Stimulated activated effector memory CD8-positive, alpha-beta T cell treated with anti-CD3 and anti-CD28 coated beads, Interleukin-12 subunit alpha, Interleukin-12 subunit beta, amount 100 ng/mL, for 72 hours (primary cell): ENCODE results near the gene UBIAD1.
"Not testable (repeated sequence)": the region's sequence is repeated elsewhere in the genome, so short reads cannot be mapped to it uniquely, and the experiment has no call there.

ENCODE experiments used
- ATAC-seq: fragments of 150-1000 bp; cut with Tn5 transposase; 2 replicates; pipeline ENCODE4 v1.10.0; 2021
- DNase-seq, 2 donors: peaks; one replicate each; pipeline ENCODE4 v3.0.0; 2021 to 2022; ENCODE audit warnings: low spot score in 2 of 2
- H3K27ac Mint-ChIP-seq: one replicate; pipeline ENCODE4 v1.8.0; 2022; ENCODE audit warnings: mild to moderate bottlenecking, mixed read lengths
- H3K36me3 Mint-ChIP-seq: one replicate; pipeline ENCODE4 v1.8.0; 2022; ENCODE audit warnings: mild to moderate bottlenecking, mixed read lengths
- H3K4me1 Mint-ChIP-seq: one replicate; pipeline ENCODE4 v1.8.0; 2022; ENCODE audit warnings: mixed read lengths
- H3K4me3 Mint-ChIP-seq: one replicate; pipeline ENCODE4 v1.8.0; 2022; ENCODE audit warnings: mild to moderate bottlenecking, mixed read lengths
- H3K9me3 Mint-ChIP-seq: one replicate; pipeline ENCODE4 v1.8.0; 2022; ENCODE audit warnings: mixed read lengths

UBIAD1 gene

DNA sequence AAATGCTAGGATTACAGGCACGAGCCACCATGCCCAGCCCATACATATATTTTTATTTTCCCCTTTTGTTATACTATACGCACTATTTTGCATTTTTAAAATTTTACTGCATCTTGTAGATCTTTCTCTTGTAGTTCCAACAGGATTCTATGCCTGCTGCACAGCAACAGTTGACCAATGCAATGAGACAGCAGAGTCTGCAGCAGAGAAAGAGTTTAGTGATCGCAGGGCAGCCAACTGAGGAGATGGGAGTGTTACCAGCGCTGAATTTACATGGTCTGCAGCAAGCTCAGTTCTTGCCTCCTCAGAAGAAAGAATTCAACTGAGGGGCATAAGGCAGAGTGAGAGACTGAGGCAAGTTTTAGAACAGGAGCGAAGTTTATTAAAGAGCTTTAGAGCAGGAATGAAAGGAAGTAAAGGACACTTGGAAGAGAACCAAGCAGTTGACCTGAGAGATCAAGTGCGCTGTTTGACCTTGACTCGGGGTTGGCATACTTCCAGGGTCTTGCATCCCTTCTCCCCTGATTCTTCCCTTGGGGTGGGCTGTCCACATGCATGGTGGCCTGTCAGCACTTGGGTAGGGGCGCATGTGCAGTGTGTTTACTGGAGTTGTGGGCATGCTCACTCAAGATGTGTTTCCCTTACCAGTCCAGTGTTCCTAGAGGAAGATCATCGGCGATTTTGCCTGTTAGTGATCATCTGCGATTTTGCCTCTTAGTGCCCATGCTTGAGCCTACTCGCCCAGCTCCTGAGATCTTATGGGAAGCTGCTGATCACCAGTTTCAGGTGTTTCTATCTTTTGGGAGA, 6.5 kb upstream of the UBIAD1 start:
- Mint-ChIP-seq H3K9me3 (no peaks in the 10 kb centered on the region), H3K4me3 (no peak overlapping the region), H3K27ac (no peak overlapping the region), H3K36me3 (no peaks in the 10 kb centered on the region), H3K4me1 (peaks cover 4% of the 10 kb centered on the region)
- ATAC-seq (no peak), DNase-seq (no peak)

GRCh38 chr1:11267350-11268337, 5.4 kb upstream of the UBIAD1 start:
- H3K4me3 Mint-ChIP-seq, H3K9me3 Mint-ChIP-seq, DNase-seq, ATAC-seq, H3K27ac Mint-ChIP-seq, H3K4me1 Mint-ChIP-seq, H3K36me3 Mint-ChIP-seq: not testable (repeated sequence)

- Mint-ChIP-seq H3K9me3 (no peaks in the 10 kb centered on the region), H3K4me1 (peaks cover 17% of the 10 kb centered on the region), H3K36me3 (peaks cover 28% of the 10 kb centered on the region), H3K4me3 (peak overlapping the region; percentile 85), H3K27ac (no peak overlapping the region)
- ATAC-seq, result no peak
- DNase-seq, result no peak
Measured at GRCh38 chr1:11272544-11272831, 510 bp upstream of the UBIAD1 start.

DNA sequence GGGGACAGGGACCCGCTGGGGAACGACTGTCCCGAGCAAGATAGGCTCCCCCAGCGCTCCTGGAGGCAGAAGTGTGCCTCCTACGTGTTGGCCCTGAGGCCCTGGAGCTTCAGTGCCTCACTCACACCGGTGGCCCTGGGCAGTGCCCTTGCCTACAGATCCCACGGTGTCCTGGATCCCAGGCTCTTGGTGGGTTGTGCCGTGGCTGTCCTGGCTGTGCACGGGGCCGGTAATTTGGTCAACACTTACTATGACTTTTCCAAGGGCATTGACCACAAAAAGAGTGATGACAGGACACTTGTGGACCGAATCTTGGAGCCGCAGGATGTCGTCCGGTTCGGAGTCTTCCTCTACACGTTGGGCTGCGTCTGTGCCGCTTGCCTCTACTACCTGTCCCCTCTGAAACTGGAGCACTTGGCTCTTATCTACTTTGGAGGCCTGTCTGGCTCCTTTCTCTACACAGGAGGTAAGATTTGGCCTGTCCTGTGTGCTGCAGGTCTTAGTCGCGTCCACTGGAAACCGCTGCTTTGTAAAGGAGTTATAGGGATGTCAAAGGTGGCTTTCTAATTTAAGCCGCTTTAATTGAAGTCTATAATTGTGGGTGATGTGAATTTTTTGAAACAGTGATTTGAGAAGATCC, 717 bp downstream of the UBIAD1 start:
- peaks cover 40% of the 10 kb centered on the region for H3K36me3 Mint-ChIP-seq
- ATAC-seq (peak; percentile 76), DNase-seq (no peak)
- peak overlapping the region; percentile 85 for H3K4me3 Mint-ChIP-seq
- peaks cover 23% of the 10 kb centered on the region for H3K4me1 Mint-ChIP-seq
- no peaks in the 10 kb centered on the region for H3K9me3 Mint-ChIP-seq
- H3K27ac Mint-ChIP-seq, result peak overlapping the region; percentile 29

- H3K36me3 Mint-ChIP-seq, result peaks cover 70% of the 10 kb centered on the region
- DNase-seq (no peak), ATAC-seq (no peak)
- peaks cover 61% of the 10 kb centered on the region for H3K4me1 Mint-ChIP-seq
- no peak overlapping the region for H3K4me3 Mint-ChIP-seq
- H3K27ac Mint-ChIP-seq, result peak overlapping the region; percentile 95
- H3K9me3 Mint-ChIP-seq, result no peaks in the 10 kb centered on the region
Measured at GRCh38 chr1:11279152-11279551, 6.2 kb downstream of the UBIAD1 start.

DNA sequence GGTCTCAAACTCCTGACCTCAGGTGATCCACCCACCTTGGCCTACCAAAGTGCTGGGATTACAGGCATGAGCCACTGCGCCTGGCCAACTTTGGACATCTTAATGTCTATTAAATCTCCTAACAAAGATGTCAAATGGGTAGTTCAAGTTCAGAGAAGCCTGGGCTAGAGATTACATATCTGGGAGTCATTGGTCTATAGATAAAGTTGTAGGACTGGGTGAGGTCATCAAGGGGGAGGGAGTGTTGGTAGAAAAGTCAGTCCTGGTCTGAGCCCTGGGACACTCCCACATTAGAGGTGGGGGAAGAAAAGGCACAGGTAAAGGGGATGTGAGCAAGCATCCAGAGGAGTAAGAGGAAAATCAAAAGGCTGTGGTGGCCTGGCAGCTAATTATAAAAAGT, 6.6 kb downstream of the UBIAD1 start:
- peaks cover 73% of the 10 kb centered on the region for H3K36me3 Mint-ChIP-seq
- DNase-seq, result no peak
- peak overlapping the region; percentile 95 for H3K27ac Mint-ChIP-seq
- H3K9me3 Mint-ChIP-seq, result no peaks in the 10 kb centered on the region
- no peak overlapping the region for H3K4me3 Mint-ChIP-seq
- no peak for ATAC-seq
- peaks cover 65% of the 10 kb centered on the region for H3K4me1 Mint-ChIP-seq

- peaks cover 63% of the 10 kb centered on the region for H3K4me1 Mint-ChIP-seq
- peaks cover 80% of the 10 kb centered on the region for H3K36me3 Mint-ChIP-seq
- H3K9me3 Mint-ChIP-seq, result no peaks in the 10 kb centered on the region
- DNase-seq (no peak), ATAC-seq (peak; percentile 31)
- peak overlapping the region; percentile 95 for H3K27ac Mint-ChIP-seq
- H3K4me3 Mint-ChIP-seq, result peak overlapping the region; percentile 2
Measured at GRCh38 chr1:11280719-11281376, 7.8 kb downstream of the UBIAD1 start.

DNA sequence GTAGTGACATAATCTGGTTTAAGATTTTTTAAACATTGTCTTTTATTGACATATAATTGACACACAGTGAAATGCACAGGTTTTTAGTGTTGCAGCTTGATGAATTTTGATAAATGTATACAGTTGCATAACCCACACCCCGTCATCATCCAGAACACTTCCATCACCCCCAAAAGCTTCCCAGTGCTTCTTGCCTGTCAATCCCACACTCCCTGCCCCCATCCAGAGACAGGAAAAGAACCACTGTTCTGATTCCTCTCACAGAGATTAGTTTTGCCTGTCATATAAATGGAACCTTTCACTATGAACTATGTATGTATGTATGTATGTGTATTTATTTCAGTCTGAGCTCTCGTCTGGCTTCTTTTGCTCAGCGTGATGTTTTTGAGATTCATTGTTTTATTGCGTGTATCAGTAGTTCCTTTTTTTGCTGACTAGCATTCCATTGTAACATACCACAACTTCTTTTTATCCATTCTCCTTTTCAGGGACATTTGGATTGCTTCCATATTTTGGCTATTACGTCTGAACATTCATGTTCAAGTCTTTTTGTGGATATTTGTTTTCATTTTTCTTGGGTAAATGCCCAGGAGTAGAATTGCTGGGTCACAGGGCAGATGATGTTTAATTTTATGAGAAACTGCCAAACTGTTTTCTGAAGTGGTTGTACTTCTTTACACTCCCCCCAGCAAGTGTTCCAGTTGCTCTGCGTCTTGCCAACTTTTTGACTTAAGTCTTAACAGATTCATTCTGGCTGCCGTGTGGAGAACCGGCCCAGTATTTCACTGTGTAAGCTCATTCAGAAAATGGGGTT, 8.7 kb downstream of the UBIAD1 start:
- DNase-seq, result no peak
- Mint-ChIP-seq H3K36me3 (peaks cover 80% of the 10 kb centered on the region), H3K9me3 (no peaks in the 10 kb centered on the region), H3K27ac (peak overlapping the region; percentile 95), H3K4me1 (peaks cover 60% of the 10 kb centered on the region), H3K4me3 (peak overlapping the region; percentile 2)
- no peak for ATAC-seq

GRCh38 chr1:11283151-11283550, 10.2 kb downstream of the UBIAD1 start:
- Mint-ChIP-seq H3K27ac (peak overlapping the region; percentile 95), H3K36me3 (peaks cover 80% of the 10 kb centered on the region), H3K9me3 (no peaks in the 10 kb centered on the region), H3K4me1 (peaks cover 54% of the 10 kb centered on the region), H3K4me3 (no peak overlapping the region)
- DNase-seq (no peak), ATAC-seq (no peak)

GRCh38 chr1:11284784-11285183, 11.8 kb downstream of the UBIAD1 start:
- Mint-ChIP-seq H3K27ac (peak overlapping the region; percentile 95), H3K36me3 (peaks cover 82% of the 10 kb centered on the region), H3K9me3 (no peaks in the 10 kb centered on the region), H3K4me3 (no peak overlapping the region), H3K4me1 (peaks cover 54% of the 10 kb centered on the region)
- DNase-seq (no peak), ATAC-seq (no peak)

DNA sequence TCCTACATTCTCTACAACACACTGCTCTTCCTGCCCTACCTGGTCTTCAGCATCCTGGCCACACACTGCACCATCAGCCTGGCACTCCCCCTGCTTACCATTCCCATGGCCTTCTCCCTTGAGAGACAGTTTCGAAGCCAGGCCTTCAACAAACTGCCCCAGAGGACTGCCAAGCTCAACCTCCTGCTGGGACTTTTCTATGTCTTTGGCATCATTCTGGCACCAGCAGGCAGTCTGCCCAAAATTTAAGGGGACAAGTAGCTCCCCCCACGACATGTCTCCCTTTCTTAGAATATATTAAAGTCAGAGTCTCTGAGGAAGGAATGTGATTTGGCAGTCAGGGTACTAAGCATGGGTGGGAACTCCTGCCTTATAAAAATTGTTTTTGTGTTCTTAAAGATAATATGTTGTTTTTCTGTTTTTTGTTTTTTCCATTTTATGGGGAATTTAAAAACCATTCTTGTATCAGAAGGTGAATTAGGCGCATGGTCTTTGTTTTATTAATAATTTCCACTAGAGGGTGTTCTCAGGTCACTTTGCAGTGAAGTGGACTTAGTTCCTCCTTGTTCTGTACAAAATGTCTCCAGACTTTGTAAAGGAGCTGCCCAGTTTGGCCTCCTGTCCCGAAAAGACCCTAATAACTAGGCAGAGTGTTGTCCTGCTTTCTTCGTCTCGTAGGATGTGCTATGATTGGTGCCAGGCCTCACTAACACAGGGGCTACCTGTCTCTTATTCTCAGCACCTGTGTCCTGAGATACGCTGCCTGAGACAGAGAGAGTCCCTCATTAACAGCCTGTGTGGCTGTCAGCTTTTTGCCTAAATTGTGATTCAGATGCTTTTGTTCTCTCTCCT, 13.1 kb downstream of the UBIAD1 start:
- Mint-ChIP-seq H3K27ac (peak overlapping the region; percentile 95), H3K36me3 (peaks cover 90% of the 10 kb centered on the region), H3K4me1 (peaks cover 48% of the 10 kb centered on the region), H3K4me3 (no peak overlapping the region), H3K9me3 (no peaks in the 10 kb centered on the region)
- DNase-seq, result no peak
- no peak for ATAC-seq

DNA sequence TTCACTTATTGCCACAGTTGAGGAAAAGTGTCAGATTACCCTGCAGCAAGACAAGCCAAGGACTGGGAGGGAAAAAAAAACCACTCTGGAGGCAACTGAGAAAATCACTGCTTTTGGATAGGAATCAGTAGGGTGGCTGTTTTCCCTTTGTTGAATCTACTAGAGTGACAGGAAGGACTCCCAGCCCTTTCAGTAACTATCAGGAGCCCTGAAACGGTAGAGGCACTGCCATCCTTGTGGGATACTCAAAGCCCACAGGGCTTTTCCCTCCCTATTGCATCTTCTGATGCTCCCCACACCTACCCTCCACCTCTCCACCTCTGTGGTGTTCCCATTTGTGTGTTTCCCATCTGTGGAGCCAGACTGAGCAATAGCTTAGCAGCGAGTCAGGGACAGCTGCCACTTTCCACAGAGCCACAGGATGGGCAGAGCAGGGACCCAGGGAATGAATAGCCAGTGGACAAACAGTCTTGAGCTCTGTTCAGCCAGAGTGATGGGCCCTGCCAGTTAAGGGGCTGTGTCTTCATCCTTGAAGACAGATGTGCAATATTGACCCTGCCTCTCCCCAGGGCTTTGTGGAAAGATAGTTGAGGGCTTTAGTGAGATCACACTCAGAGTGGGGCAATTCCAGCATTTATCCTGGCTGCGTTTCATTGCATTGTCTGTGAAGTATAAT, 13.9 kb downstream of the UBIAD1 start:
- ATAC-seq (no peak), DNase-seq (no peak)
- peaks cover 43% of the 10 kb centered on the region for H3K4me1 Mint-ChIP-seq
- peaks cover 93% of the 10 kb centered on the region for H3K36me3 Mint-ChIP-seq
- H3K27ac Mint-ChIP-seq, result peak overlapping the region; percentile 95
- H3K4me3 Mint-ChIP-seq, result no peak overlapping the region
- no peaks in the 10 kb centered on the region for H3K9me3 Mint-ChIP-seq

DNA sequence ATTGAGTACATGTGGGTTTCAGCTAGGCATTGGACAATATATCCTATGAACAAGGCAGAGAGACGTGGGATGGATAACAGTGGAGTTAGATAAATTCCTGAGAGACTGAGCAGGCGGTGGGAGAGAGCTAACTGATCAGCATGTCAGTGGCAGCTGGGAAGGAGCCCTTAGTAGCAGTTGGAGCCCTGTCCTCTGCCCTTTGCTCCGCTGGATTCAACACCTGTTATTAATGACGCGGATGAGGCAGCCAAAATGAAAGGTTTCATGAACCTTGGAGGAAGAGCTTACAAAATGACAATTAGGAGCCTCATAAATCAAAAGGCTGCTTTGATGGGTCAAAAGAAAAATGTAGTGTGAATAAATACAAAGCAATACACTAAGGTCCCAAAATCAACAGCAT, 16.1 kb downstream of the UBIAD1 start:
- Mint-ChIP-seq H3K27ac (no peak overlapping the region), H3K4me3 (no peak overlapping the region), H3K9me3 (no peaks in the 10 kb centered on the region), H3K36me3 (peaks cover 80% of the 10 kb centered on the region), H3K4me1 (peaks cover 35% of the 10 kb centered on the region)
- DNase-seq (no peak), ATAC-seq (no peak)
